HepG2 (cell line): Measurements from ENCODE around the gene ZNF37A. TPM values are rescaled to one million over a fixed set of nuclear protein-coding genes. Genes with fewer than 3 reads are reported as not detected.
"Not testable (repeated sequence)": the region's sequence is repeated elsewhere in the genome, so short reads cannot be mapped to it uniquely, and the experiment has no call there.

Experiments
- ATAC-seq: fragments of 200-7000 bp; cut with Tn5 transposase; 3 replicates; pipeline ENCODE4 v1.9.1; 2020; ENCODE audit warnings: mild to moderate bottlenecking, moderate library complexity
- BruUV-seq: library from RNA; stranded (reverse); fragments of 400-500 nt; replicated peaks from 2 replicates; lab custom pipeline; 2021; lab: Mats Ljungman, UMichigan
- CTCF ChIA-PET: fragments of 300-600 bp; formaldehyde crosslinking; extraction: SDS; loops from one replicate; lab custom pipeline; 2021; ENCODE audit warnings: low total read pairs, inconsistent platforms, low intra/inter-chr PET ratio; lab: Yijun Ruan, JAX
- POLR2A ChIA-PET: fragments of 350-600 bp; sonication (Branson Sonifier 250); formaldehyde crosslinking; loops from one replicate; lab custom pipeline; 2020; ENCODE audit warnings: antibody characterized with exemption, inconsistent platforms; lab: Yijun Ruan, JAX
- DNase-seq: peaks from one replicate; pipeline ENCODE4 v3.0.0-alpha.2; 2015; ENCODE audit warnings: low spot score
- FAIRE-seq: peaks from 3 replicates; lab custom pipeline; 2011; peaks lifted over from hg19 to GRCh38; lab: Jason Lieb, UNC
- H2AFZ ChIP-seq: one replicate; pipeline ENCODE4 v1.6.1; 2011; ENCODE audit warnings: low read length, inconsistent platforms
- H3K27ac ChIP-seq: fragments of 300-600 bp; 3 replicates; pipeline ENCODE4 v1.8.0; 2011; ENCODE audit warnings: mixed run types, mild to moderate bottlenecking, mixed read lengths, low read length, inconsistent platforms; ENCODE audit not compliant: insufficient read depth; ENCODE audit errors: extremely low read length
- H3K27me3 ChIP-seq, 2 experiments: fragments of 200-600 bp in 1 of 2; 2 replicates in 1 of 2; 3 replicates in 1 of 2; pipeline versions ENCODE4 v1.6.0 to v1.8.0; 2011; ENCODE audit warnings: low read length in 2 of 2, mild to moderate bottlenecking in 2 of 2, moderate library complexity in 2 of 2, inconsistent platforms in 1 of 2; ENCODE audit not compliant: insufficient read depth in 2 of 2, control insufficient read depth in 1 of 2
- H3K36me3 ChIP-seq, 2 experiments: fragments of 200-600 bp in 1 of 2; replicated peaks in 1 of 2; 2 replicates in 1 of 2; 3 replicates in 1 of 2; pipeline versions ENCODE4 v1.5.1 to v1.8.0; 2011; ENCODE audit warnings: low read length in 2 of 2, inconsistent platforms in 1 of 2; ENCODE audit not compliant: insufficient read depth in 2 of 2, control insufficient read depth in 1 of 2
- H3K4me1 ChIP-seq: 2 replicates; pipeline ENCODE4 v1.5.1; 2012; ENCODE audit warnings: low read length, inconsistent platforms; ENCODE audit not compliant: insufficient read depth
- H3K4me2 ChIP-seq: 2 replicates; pipeline ENCODE4 v1.6.0; 2011; ENCODE audit warnings: low read depth, low read length, inconsistent platforms
- H3K4me3 ChIP-seq, 3 experiments: fragments of 200-600 bp in 1 of 3; sonication (generic), shearing (Covaris generic) in 1 of 3; replicated peaks in 1 of 3; 2 replicates each; pipeline ENCODE4 v1.5.1; 2011 to 2016; ENCODE audit warnings: low read length in 3 of 3, inconsistent platforms in 2 of 3, low read depth in 2 of 3, mild to moderate bottlenecking in 2 of 3, control low read depth in 1 of 3, mixed read lengths in 1 of 3; ENCODE audit not compliant: insufficient read depth in 1 of 3
- H3K79me2 ChIP-seq: one replicate; pipeline ENCODE4 v1.6.1; 2011; ENCODE audit warnings: low read length, inconsistent platforms; ENCODE audit not compliant: insufficient read depth
- H3K9ac ChIP-seq: 2 replicates; pipeline ENCODE4 v1.6.0; 2011; ENCODE audit warnings: mild to moderate bottlenecking, low read depth, low read length, inconsistent platforms; ENCODE audit not compliant: insufficient read depth
- H3K9me3 ChIP-seq: 2 replicates; pipeline ENCODE4 v1.5.1; 2012; ENCODE audit warnings: mild to moderate bottlenecking, low read length
- H4K20me1 ChIP-seq: 2 replicates; pipeline ENCODE4 v1.6.0; 2011; ENCODE audit warnings: inconsistent platforms, mild to moderate bottlenecking, low read length, moderate library complexity; ENCODE audit not compliant: insufficient read depth
- EZH2 ChIP-seq: conservative IDR thresholded peaks from 2 replicates; pipeline ENCODE4 v1.6.1; 2012; ENCODE audit warnings: mild to moderate bottlenecking, low read depth, low read length, moderate library complexity
- HDAC6 ChIP-seq: fragments of 200-600 bp; sonication (generic); IDR thresholded peaks from 2 replicates; pipeline ENCODE4 v1.7.0; 2017; ENCODE audit warnings: mild to moderate bottlenecking, antibody characterized with exemption, low read length, low read depth
- MAFK ChIP-seq, 2 experiments: IDR thresholded peaks in 1 of 2; conservative IDR thresholded peaks in 1 of 2; 2 replicates each; pipeline ENCODE4 v1.6.1; 2011; ENCODE audit warnings: improper control_type of control experiment in 2 of 2, low read length in 2 of 2
- NRL ChIP-seq: sonication (generic); formaldehyde crosslinking; IDR thresholded peaks from 2 replicates; pipeline ENCODE4 v1.5.0; 2020; ENCODE audit warnings: missing genetic modification reagents, mild to moderate bottlenecking, moderate library complexity, borderline replicate concordance
- TOPORS ChIP-seq: sonication (generic); formaldehyde crosslinking; IDR thresholded peaks from 2 replicates; pipeline ENCODE4 v1.8.0; 2023; ENCODE audit warnings: mild to moderate bottlenecking, missing genetic modification reagents
- ZBTB42 ChIP-seq: sonication (generic); formaldehyde crosslinking; IDR thresholded peaks from 2 replicates; pipeline ENCODE4 v1.5.0; 2020; ENCODE audit warnings: mild to moderate bottlenecking, missing genetic modification reagents
- ZNF644 ChIP-seq: IDR thresholded peaks from 2 replicates; pipeline ENCODE4 v1.6.1; 2016; ENCODE audit warnings: low read depth
- ZZZ3 ChIP-seq: sonication (generic); formaldehyde crosslinking; IDR thresholded peaks from 2 replicates; pipeline ENCODE4 v1.4.0; 2020; ENCODE audit warnings: missing genetic modification reagents, mild to moderate bottlenecking, borderline replicate concordance
- WGBS: methylation state at CpG from one replicate; pipeline ENCODE4 v1.1.6; 2017; ENCODE audit warnings: low lambda C conversion rate; 5-methylcytosine and 5-hydroxymethylcytosine counted together
- in situ Hi-C: cut with HindIII; loops from 2 replicates; pipeline ENCODE4 v1.10.0; 2017; ENCODE audit warnings: low pct_unique_long_range_greater_than_20kb; ENCODE audit not compliant: extremely low pct_ligation_motif_present
- intact Hi-C: fragments of 100-400 bp; cut with micrococcal nuclease; formaldehyde crosslinking; loops from one replicate; pipeline ENCODE4 v1.10.0; 2022; ENCODE audit not compliant: unreplicated experiment
- polyA plus RNA-seq, 8 experiments: library from polyadenylated mRNA; depleted of rRNA in 3 of 8; stranded (reverse) in 7 of 8; unstranded in 1 of 8; fragments of >200 nt; fragmentation: Illumina TruSeq in 4 of 8; extraction: Trizol in 4 of 8; gene quantifications; 2 replicates each; pipeline versions ENCODE4 v1.2.1 to v1.2.3, GENCODE V29; 2011 to 2016; ENCODE audit warnings: low read depth in 4 of 8, missing spikeins in 1 of 8, mixed read lengths in 1 of 8; ENCODE audit not compliant: insufficient read depth in 1 of 8
- total RNA-seq, 5 experiments: library from RNA; depleted of rRNA; stranded (reverse); fragments of >200 nt; fragmentation: Illumina TruSeq; extraction: Trizol; gene quantifications; 2 replicates each; pipeline ENCODE4 v1.2.3, GENCODE V29; 2016; ENCODE audit warnings: low read depth in 1 of 5
- TF ChIP-seq, protein P1 (sequence below): IDR thresholded peaks from 2 replicates; pipeline ENCODE4 v1.6.1; 2018; ENCODE audit warnings: missing genetic modification reagents
- TF ChIP-seq, protein P2 (sequence below): IDR thresholded peaks from 2 replicates; pipeline ENCODE4 v1.6.1; 2016; ENCODE audit warnings: low read depth

Gene ZNF37A
- total and polyA plus RNA-seq, 2 of the 13 experiments (the other 11 are each of a cell fraction or from before 2014, with no cell fraction given): 8.0 to 12.6 TPM

DNA sequence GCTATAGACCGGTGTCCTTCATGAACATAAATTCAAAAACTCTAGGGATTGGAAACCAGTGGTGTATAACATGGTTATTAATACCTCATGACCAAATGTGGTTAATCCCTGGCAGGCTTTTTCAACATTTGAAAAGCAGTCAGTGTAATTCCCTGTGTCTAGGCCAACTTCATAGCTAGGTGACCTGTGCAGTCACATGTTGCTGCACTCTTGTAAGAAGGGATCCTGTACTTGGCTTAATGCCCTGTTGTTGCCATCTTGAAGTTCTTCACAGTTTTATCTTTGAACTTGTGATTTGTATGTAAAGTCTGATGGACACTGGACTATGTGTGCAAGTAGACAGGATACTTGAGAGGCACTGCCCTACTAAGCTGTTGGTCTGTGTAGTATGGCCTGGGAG is 43.9 kb upstream of the ZNF37A start (continued):
- TF ChIP-seq MAFK (conservative IDR thresholded peaks at IDR 0.05 in 1 of 2, IDR thresholded peaks at IDR 0.05 in 1 of 2; ENCODE audit: low read length in 2 of 2) (no peak), HDAC6 (no peak), ZNF644 (CRISPR knock-in tag) (no peak), EZH2 (no peak), ZZZ3 (CRISPR knock-in tag) (no peak), NRL (no peak)
- TF ChIP-seq, protein P1, sequence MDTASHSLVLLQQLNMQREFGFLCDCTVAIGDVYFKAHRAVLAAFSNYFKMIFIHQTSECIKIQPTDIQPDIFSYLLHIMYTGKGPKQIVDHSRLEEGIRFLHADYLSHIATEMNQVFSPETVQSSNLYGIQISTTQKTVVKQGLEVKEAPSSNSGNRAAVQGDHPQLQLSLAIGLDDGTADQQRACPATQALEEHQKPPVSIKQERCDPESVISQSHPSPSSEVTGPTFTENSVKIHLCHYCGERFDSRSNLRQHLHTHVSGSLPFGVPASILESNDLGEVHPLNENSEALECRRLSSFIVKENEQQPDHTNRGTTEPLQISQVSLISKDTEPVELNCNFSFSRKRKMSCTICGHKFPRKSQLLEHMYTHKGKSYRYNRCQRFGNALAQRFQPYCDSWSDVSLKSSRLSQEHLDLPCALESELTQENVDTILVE (CRISPR knock-in tag): no peak
- TF ChIP-seq, protein P2, sequence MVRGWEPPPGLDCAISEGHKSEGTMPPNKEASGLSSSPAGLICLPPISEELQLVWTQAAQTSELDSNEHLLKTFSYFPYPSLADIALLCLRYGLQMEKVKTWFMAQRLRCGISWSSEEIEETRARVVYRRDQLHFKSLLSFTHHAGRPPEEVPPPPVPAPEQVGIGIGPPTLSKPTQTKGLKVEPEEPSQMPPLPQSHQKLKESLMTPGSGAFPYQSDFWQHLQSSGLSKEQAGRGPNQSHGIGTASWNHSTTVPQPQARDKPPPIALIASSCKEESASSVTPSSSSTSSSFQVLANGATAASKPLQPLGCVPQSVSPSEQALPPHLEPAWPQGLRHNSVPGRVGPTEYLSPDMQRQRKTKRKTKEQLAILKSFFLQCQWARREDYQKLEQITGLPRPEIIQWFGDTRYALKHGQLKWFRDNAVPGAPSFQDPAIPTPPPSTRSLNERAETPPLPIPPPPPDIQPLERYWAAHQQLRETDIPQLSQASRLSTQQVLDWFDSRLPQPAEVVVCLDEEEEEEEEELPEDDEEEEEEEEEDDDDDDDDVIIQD (CRISPR knock-in tag): no peak

DNA sequence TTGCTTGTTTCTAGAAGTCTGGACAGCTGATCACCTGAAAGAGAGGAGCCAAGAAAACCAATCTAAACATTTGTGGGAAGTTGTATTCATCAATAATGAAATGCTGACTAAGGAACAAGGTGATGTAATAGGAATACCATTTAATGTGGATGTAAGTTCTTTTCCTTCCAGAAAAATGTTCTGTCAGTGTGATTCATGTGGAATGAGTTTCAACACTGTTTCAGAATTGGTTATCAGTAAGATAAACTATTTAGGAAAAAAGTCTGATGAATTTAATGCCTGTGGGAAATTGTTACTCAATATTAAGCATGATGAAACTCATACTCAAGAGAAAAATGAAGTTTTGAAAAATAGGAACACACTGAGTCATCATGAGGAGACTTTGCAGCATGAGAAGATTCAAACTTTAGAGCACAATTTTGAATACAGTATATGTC is 39.8 kb upstream of the ZNF37A start:
- Histone ChIP-seq H3K79me2 (no peaks in the 10 kb centered on the region), H3K27me3 (no peaks in the 10 kb centered on the region), H3K27ac (no peak overlapping the region), H3K4me2 (no peak overlapping the region), H3K4me3 (no peak overlapping the region), H2AFZ (no peak overlapping the region), H3K9ac (no peak overlapping the region), H3K9me3 (no peaks in the 10 kb centered on the region), H3K36me3 (peaks cover 0 to 22% of the 10 kb centered on the region in 2 experiments; a peak in 4 of 5 replicates), H4K20me1 (no peaks in the 10 kb centered on the region), H3K4me1 (no peaks in the 10 kb centered on the region)
- BruUV-seq: no TSS peak
- no peak for ATAC-seq
- no peak for FAIRE-seq
- CTCF ChIA-PET: no interaction called here
- TF ChIP-seq MAFK (conservative IDR thresholded peaks at IDR 0.05 in 1 of 2, IDR thresholded peaks at IDR 0.05 in 1 of 2; ENCODE audit: low read length in 2 of 2) (peak in 1 of 2 experiments; percentile 51; a peak in 3 of 4 replicates), TOPORS (no peak), ZBTB42 (CRISPR knock-in tag) (no peak)
- intact Hi-C loops: no loop called here
- in situ Hi-C loops: no loop called here
- POLR2A ChIA-PET: no interaction called here
- DNase-seq: no peak

DNA sequence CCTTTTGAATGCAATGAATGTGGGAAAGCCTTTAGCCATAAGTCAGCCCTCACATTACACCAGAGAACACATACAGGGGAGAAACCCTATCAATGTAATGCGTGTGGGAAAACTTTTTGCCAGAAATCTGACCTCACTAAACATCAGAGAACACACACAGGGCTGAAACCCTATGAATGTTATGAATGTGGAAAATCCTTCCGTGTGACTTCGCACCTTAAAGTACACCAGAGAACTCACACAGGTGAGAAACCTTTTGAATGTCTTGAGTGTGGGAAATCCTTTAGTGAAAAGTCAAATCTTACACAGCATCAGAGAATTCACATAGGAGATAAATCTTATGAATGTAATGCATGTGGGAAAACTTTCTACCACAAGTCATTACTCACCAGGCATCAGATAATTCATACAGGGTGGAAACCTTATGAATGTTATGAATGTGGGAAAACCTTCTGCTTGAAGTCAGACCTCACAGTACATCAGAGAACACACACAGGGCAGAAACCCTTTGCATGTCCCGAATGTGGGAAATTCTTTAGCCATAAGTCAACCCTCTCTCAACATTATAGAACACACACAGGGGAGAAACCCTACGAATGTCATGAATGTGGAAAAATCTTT is 38.8 kb upstream of the ZNF37A start:
- H3K27me3 ChIP-seq, intact Hi-C loops, BruUV-seq, H3K27ac ChIP-seq, H2AFZ ChIP-seq, CTCF ChIA-PET, in situ Hi-C loops, DNase-seq, ATAC-seq, H3K9ac ChIP-seq, H4K20me1 ChIP-seq, H3K4me2 ChIP-seq, H3K79me2 ChIP-seq, H3K4me1 ChIP-seq, H3K4me3 ChIP-seq, POLR2A ChIA-PET, H3K9me3 ChIP-seq, FAIRE-seq: not testable (repeated sequence)
- peaks cover 0 to 26% of the 10 kb centered on the region in 2 experiments for H3K36me3 ChIP-seq
- WGBS: 98% methylated on average over 5 of the region's 5 CpGs
